Kidney (tissue), 14 donors: ENCODE data around the gene TUBG1. TPM values are rescaled to one million over a fixed set of nuclear protein-coding genes. Genes with fewer than 3 reads are reported as not detected.
A peak's percentile ranks its signal among the peaks of the same experiment; 100 is the strongest.

ENCODE experiments used
- DNase-seq, 5 donors: peaks; one replicate each; pipeline ENCODE4 v3.0.0-alpha.2; 2013 to 2020
- FAIRE-seq: peaks from 2 replicates; lab custom pipeline; 2012; peaks lifted over from hg19 to GRCh38; lab: Jason Lieb, UNC
- H3K27ac ChIP-seq, 2 donors: one replicate each; pipeline ENCODE4 v1.7.0; 2013; ENCODE audit warnings: low read depth in 2 of 2, low read length in 2 of 2, inconsistent platforms in 1 of 2
- H3K27me3 ChIP-seq: one replicate; pipeline ENCODE4 v1.7.1; 2013; ENCODE audit warnings: low read length, inconsistent platforms; ENCODE audit not compliant: control insufficient read depth, insufficient read depth
- H3K36me3 ChIP-seq, 3 donors: one replicate each; pipeline versions ENCODE4 v1.7.0 to v1.7.1; 2013; ENCODE audit warnings: low read length in 3 of 3, control low read depth in 1 of 3, inconsistent platforms in 1 of 3; ENCODE audit not compliant: insufficient read depth in 3 of 3, control insufficient read depth in 2 of 3
- H3K4me1 ChIP-seq, 3 donors: one replicate each; pipeline versions ENCODE4 v1.7.0 to v1.7.1; 2013; ENCODE audit warnings: low read length in 3 of 3, inconsistent platforms in 1 of 3, low read depth in 1 of 3; ENCODE audit not compliant: control insufficient read depth in 2 of 3, insufficient read depth in 2 of 3
- H3K4me3 ChIP-seq, 3 donors: one replicate each; pipeline versions ENCODE4 v1.7.0 to v1.8.1; 2013; ENCODE audit warnings: low read length in 3 of 3, control low read depth in 1 of 3, inconsistent platforms in 1 of 3
- H3K9ac ChIP-seq, 3 donors: one replicate each; pipeline versions ENCODE4 v1.7.0 to v1.7.1; 2013; ENCODE audit warnings: low read length in 3 of 3, control low read depth in 1 of 3, inconsistent platforms in 1 of 3
- H3K9me3 ChIP-seq, 3 donors: one replicate each; pipeline versions ENCODE4 v1.7.0 to v1.7.1; 2013; ENCODE audit warnings: low read length in 3 of 3, control low read depth in 1 of 3, inconsistent platforms in 1 of 3; ENCODE audit not compliant: control insufficient read depth in 2 of 3, insufficient read depth in 1 of 3
- intact Hi-C: fragments of 100-400 bp; cut with DNase I; formaldehyde crosslinking; loops from one replicate; pipeline ENCODE4 v1.11.1; 2022
- polyA plus RNA-seq: library from polyadenylated mRNA; stranded (reverse); fragments of 350-450 nt; fragmentation: Illumina TruSeq; extraction: RNeasy Lipid Tissue Mini Kit (QIAGEN cat#74804); gene quantifications from one replicate; pipeline ENCODE4 v1.2.3, GENCODE V29; 2014; ENCODE audit warnings: low read depth, low replicate concordance; ENCODE audit not compliant: insufficient read depth
- total RNA-seq: library from RNA; stranded (reverse); fragmentation: NEBNext Ultra II Directional; extraction: Animal tissue kit (Norgen Biotek cat#: 25700); gene quantifications from one replicate; pipeline ENCODE4 v1.2.1, GENCODE V29; 2021
- TF ChIP-seq, protein P1 (sequence below): IDR thresholded peaks from 3 replicates; pipeline ENCODE4 v1.5.1; 2012; ENCODE audit warnings: mild to moderate bottlenecking, moderate library complexity, borderline replicate concordance; ENCODE audit not compliant: insufficient read depth; ENCODE audit errors: extremely low read depth
- donor health status: control.
- donor health status: control.
- donor health status: control.
- donor health status: control.
- donor health status: control.
- donor health status: DM: yes; HTN: yes; CAD: no.
- donor health status: Normal renal cell carcinoma (clear cell type).

The TUBG1 gene
- total and polyA plus RNA-seq, 2 donors from 2014 or later: 33.7 to 61.9 TPM

GRCh38 chr17:42562388-42563142, 46.9 kb upstream of the TUBG1 start:
- FAIRE-seq: no peak
- Histone ChIP-seq H3K4me1 (peaks cover 0 to 40% (median 17%) of the 10 kb centered on the region in 3 donors), H3K4me3 (peak overlapping the region; percentile 90 to 94 (median 94)), H3K27me3 (no peaks in the 10 kb centered on the region), H3K9me3 (no peaks in the 10 kb centered on the region), H3K9ac (peak overlapping the region; percentile 87 to 96 (median 91)), H3K36me3 (peaks cover 6 to 16% (median 12%) of the 10 kb centered on the region in 3 donors), H3K27ac (peak overlapping the region; percentile 81 to 82)
- peak in 1 of 5 donors; percentile 80 for DNase-seq
- intact Hi-C loops: no loop called here
- TF ChIP-seq, protein P1, sequence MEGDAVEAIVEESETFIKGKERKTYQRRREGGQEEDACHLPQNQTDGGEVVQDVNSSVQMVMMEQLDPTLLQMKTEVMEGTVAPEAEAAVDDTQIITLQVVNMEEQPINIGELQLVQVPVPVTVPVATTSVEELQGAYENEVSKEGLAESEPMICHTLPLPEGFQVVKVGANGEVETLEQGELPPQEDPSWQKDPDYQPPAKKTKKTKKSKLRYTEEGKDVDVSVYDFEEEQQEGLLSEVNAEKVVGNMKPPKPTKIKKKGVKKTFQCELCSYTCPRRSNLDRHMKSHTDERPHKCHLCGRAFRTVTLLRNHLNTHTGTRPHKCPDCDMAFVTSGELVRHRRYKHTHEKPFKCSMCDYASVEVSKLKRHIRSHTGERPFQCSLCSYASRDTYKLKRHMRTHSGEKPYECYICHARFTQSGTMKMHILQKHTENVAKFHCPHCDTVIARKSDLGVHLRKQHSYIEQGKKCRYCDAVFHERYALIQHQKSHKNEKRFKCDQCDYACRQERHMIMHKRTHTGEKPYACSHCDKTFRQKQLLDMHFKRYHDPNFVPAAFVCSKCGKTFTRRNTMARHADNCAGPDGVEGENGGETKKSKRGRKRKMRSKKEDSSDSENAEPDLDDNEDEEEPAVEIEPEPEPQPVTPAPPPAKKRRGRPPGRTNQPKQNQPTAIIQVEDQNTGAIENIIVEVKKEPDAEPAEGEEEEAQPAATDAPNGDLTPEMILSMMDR: no peak

- DNase-seq (peak in 1 of 5 donors; percentile 51), FAIRE-seq (no peak)
- H3K4me3 ChIP-seq: peak overlapping the region; percentile 90 to 94 (median 94)
- intact Hi-C loops: no loop called here
- peak overlapping the region in 2 of 3 donors; percentile 91 to 96 for H3K9ac ChIP-seq
- H3K4me1 ChIP-seq: peaks cover 0 to 43% (median 17%) of the 10 kb centered on the region in 3 donors
- H3K36me3 ChIP-seq: peaks cover 6 to 16% (median 12%) of the 10 kb centered on the region in 3 donors
- TF ChIP-seq, protein P1: no peak
- H3K9me3 ChIP-seq: no peaks in the 10 kb centered on the region
- H3K27me3 ChIP-seq: no peaks in the 10 kb centered on the region
- peak overlapping the region; percentile 81 to 82 for H3K27ac ChIP-seq
These were observed 46.4 kb upstream of the TUBG1 start for GRCh38 chr17:42563143-42563509.

DNA sequence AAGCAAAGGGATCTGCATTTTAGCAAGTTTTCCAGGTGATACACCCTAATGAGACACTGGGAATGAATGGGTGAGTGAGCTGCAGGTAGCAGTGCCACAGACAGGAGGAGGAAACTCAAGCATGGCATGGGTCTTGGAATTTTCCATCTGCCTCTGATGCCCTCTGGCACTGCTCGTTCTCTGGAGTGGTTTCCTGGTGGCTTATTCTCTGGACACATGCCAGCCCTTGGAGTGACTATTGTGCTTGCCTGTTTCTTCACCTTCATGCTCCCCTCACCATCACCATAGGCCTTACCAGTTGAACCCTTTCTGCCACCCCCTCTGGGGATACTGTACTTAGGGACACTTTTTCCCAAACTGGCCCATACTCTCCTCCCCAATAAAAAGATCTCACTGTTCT, 45.9 kb upstream of the TUBG1 start:
- DNase-seq (peak in 1 of 5 donors; percentile 59), FAIRE-seq (no peak)
- Histone ChIP-seq H3K9me3 (no peaks in the 10 kb centered on the region), H3K36me3 (peaks cover 6 to 19% (median 12%) of the 10 kb centered on the region in 3 donors), H3K4me1 (peaks cover 0 to 43% (median 21%) of the 10 kb centered on the region in 3 donors), H3K27ac (peak overlapping the region in 1 of 2 donors; percentile 81), H3K9ac (peak overlapping the region in 1 of 3 donors; percentile 96), H3K27me3 (no peaks in the 10 kb centered on the region), H3K4me3 (peak overlapping the region in 2 of 3 donors; percentile 90 to 94)
- TF ChIP-seq, protein P1: no peak
- intact Hi-C loops: no loop called here
